PFSK-1 (cell line): ENCODE measurements around the gene FOXK1.

ENCODE experiments used
- POLR2AphosphoS5 ChIP-seq: IDR thresholded peaks from 2 replicates; pipeline ENCODE4 v1.6.1; 2012; ENCODE audit warnings: low read depth, mild to moderate bottlenecking, control low read depth, low read length, moderate library complexity
- TAF1 ChIP-seq: IDR thresholded peaks from 2 replicates; pipeline ENCODE4 v1.6.1; 2012; ENCODE audit warnings: low read length, control low read depth, borderline replicate concordance; ENCODE audit not compliant: insufficient read depth
- TF ChIP-seq, protein P1 (sequence below), 2 experiments: IDR thresholded peaks; 2 replicates each; pipeline versions ENCODE4 v1.6.1 to v1.8.0; 2011 to 2012; ENCODE audit warnings: low read depth in 2 of 2, low read length in 2 of 2, control low read depth in 1 of 2, inconsistent platforms in 1 of 2, mild to moderate bottlenecking in 1 of 2, moderate library complexity in 1 of 2; ENCODE audit not compliant: insufficient read depth in 1 of 2

DNA sequence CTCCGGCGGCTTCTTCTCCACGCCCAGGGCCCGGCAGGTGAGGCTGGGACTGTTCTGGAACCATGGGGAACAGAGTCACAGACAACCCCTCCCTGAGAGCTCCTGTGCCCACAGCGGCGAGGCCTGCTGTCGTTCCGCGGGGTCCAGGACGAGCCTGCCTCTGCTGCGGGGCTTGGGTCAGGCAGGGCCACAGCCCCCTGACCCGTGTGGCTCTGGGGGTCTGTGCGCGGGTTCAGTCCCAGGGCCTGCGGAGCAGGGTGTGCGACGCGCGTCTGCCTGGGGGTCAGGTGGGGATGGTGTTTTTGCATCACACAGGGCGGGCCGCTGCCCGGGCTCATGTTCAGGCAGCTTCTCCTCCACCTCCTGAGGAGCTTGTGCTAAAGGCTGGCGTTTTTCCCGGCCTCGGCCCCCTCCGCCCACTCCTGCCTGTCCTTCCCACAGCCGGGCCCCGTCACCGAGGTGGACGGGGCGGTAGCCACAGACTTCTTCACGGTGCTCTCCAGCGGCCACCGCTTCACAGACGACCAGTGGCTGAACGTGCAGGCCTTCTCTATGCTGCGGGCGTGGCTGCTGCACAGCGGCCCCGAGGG is 101.8 kb downstream of the FOXK1 start:
- TF ChIP-seq, protein P1, sequence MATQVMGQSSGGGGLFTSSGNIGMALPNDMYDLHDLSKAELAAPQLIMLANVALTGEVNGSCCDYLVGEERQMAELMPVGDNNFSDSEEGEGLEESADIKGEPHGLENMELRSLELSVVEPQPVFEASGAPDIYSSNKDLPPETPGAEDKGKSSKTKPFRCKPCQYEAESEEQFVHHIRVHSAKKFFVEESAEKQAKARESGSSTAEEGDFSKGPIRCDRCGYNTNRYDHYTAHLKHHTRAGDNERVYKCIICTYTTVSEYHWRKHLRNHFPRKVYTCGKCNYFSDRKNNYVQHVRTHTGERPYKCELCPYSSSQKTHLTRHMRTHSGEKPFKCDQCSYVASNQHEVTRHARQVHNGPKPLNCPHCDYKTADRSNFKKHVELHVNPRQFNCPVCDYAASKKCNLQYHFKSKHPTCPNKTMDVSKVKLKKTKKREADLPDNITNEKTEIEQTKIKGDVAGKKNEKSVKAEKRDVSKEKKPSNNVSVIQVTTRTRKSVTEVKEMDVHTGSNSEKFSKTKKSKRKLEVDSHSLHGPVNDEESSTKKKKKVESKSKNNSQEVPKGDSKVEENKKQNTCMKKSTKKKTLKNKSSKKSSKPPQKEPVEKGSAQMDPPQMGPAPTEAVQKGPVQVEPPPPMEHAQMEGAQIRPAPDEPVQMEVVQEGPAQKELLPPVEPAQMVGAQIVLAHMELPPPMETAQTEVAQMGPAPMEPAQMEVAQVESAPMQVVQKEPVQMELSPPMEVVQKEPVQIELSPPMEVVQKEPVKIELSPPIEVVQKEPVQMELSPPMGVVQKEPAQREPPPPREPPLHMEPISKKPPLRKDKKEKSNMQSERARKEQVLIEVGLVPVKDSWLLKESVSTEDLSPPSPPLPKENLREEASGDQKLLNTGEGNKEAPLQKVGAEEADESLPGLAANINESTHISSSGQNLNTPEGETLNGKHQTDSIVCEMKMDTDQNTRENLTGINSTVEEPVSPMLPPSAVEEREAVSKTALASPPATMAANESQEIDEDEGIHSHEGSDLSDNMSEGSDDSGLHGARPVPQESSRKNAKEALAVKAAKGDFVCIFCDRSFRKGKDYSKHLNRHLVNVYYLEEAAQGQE (IDR thresholded peaks at IDR 0.05; ENCODE audit: insufficient read depth in 1 of 2, low read depth in 2 of 2, low read length in 2 of 2), result no peak
- no peak for TF ChIP-seq TAF1
- TF ChIP-seq POLR2AphosphoS5, result no peak
